ENCODE measurements around the gene CEP170B. TPM values are rescaled to one million over a fixed set of nuclear protein-coding genes. Genes with fewer than 3 reads are reported as not detected.

CEP170B gene
- total and polyA plus RNA-seq, 2 of the 8 experiments (the other 6 are each of a cell fraction or from before 2014, with no cell fraction given) = 9.1 to 33.8 TPM

DNA sequence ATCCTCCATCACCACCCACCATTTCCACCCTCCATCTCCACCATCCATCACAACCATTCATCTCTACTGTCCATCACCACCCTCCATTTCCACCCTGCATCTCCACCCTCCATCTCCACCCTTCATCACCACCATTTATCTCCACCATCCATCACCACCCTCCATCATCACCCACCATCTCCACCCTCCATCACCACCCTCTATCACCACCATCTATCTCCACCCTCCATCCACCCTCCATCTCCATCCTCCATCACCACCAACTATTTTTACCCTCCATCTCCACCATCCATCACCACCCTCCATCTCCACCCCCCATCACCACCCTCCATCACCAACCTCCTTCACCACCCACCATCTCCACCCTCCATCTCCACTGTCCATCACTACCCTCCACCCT, 4.7 kb upstream of the CEP170B start:
- FAIRE-seq (no peak), DNase-seq (ENCODE audit: low read depth in 1 of 2, low spot score in 2 of 2) (no peak)
- peaks cover 0 to 38% of the 10 kb centered on the region in 2 experiments; a peak in 3 of 4 replicates for H3K79me2 ChIP-seq (ENCODE audit: control insufficient read depth in 1 of 2, insufficient read depth in 2 of 2, low read length in 2 of 2)
- H3K27me3 ChIP-seq (replicated peaks in 1 of 4; ENCODE audit: control insufficient read depth in 3 of 4, extremely low read depth in 1 of 4, insufficient read depth in 3 of 4, low read length in 3 of 4) = no peaks in the 10 kb centered on the region
- peaks cover 0 to 9% (median under 1%) of the 10 kb centered on the region in 4 experiments; a peak in 2 of 8 replicates for H3K36me3 ChIP-seq (ENCODE audit: control insufficient read depth in 2 of 4, insufficient read depth in 4 of 4, low read length in 3 of 4)
- H3K27ac ChIP-seq (ENCODE audit: low read depth, low read length) = no peak overlapping the region
- H3K9me3 ChIP-seq (ENCODE audit: insufficient read depth in 2 of 2, low read depth in 1 of 2, low read length in 1 of 2) = peaks cover 0 to 12% of the 10 kb centered on the region in 2 experiments; a peak in 1 of 4 replicates
- no peak overlapping the region for H3K4me2 ChIP-seq (ENCODE audit: insufficient read depth in 1 of 2, low read depth in 2 of 2, low read length in 2 of 2)
- TF ChIP-seq GTF2F1 (IDR thresholded peaks at IDR 0.05; ENCODE audit: borderline replicate concordance, low read depth, low read length) (no peak), TEAD4 (IDR thresholded peaks at IDR 0.05; ENCODE audit: low read depth, low read length) (no peak), YY1 (IDR thresholded peaks at IDR 0.05; ENCODE audit: low read depth, low read length) (no peak), SP4 (IDR thresholded peaks at IDR 0.05; ENCODE audit: low read length) (no peak), POU5F1 (IDR thresholded peaks at IDR 0.05; ENCODE audit: low read depth, low read length) (no peak), TCF12 (IDR thresholded peaks at IDR 0.05; ENCODE audit: low read depth, low read length) (no peak), EP300 (IDR thresholded peaks at IDR 0.05; ENCODE audit: borderline replicate concordance in 1 of 2, low read depth in 2 of 2, low read length in 2 of 2) (no peak), SP1 (IDR thresholded peaks at IDR 0.05; ENCODE audit: low read depth, low read length) (no peak), KDM5A (IDR thresholded peaks at IDR 0.05; ENCODE audit: low read length) (no peak), RAD21 (IDR thresholded peaks at IDR 0.05 in 1 of 2, conservative IDR thresholded peaks at IDR 0.05 in 1 of 2; ENCODE audit: low read depth in 2 of 2, low read length in 2 of 2) (no peak), CHD2 (IDR thresholded peaks at IDR 0.05; ENCODE audit: low read length) (no peak), BACH1 (IDR thresholded peaks at IDR 0.05; ENCODE audit: low read length) (no peak), CBX5 (IDR thresholded peaks at IDR 0.05; ENCODE audit: low read depth, low read length) (no peak), MAFK (IDR thresholded peaks at IDR 0.05; ENCODE audit: low read depth, low read length) (no peak), JUND (IDR thresholded peaks at IDR 0.05; ENCODE audit: low read length) (no peak), RBBP5 (IDR thresholded peaks at IDR 0.05; ENCODE audit: borderline replicate concordance, low read depth, low read length) (no peak)
- TF ChIP-seq, protein P1, sequence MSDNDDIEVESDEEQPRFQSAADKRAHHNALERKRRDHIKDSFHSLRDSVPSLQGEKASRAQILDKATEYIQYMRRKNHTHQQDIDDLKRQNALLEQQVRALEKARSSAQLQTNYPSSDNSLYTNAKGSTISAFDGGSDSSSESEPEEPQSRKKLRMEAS (IDR thresholded peaks at IDR 0.05) = no peak
- no peak overlapping the region for H2BK20ac ChIP-seq (ENCODE audit: low read length)
- no peak overlapping the region for H3K4me3 ChIP-seq (ENCODE audit: extremely low read depth in 1 of 4, insufficient read depth in 2 of 4, low read depth in 3 of 4, low read length in 4 of 4)
- peaks cover 0 to 13% (median 5%) of the 10 kb centered on the region in 4 experiments; a peak in 5 of 7 replicates for H3K4me1 ChIP-seq (replicated peaks in 1 of 4; ENCODE audit: control insufficient read depth in 3 of 4, insufficient read depth in 4 of 4, low read length in 3 of 4)
- no peak overlapping the region for H4K5ac ChIP-seq (ENCODE audit: insufficient read length, low read depth, low read length)
- H2AK5ac ChIP-seq (ENCODE audit: low read depth, low read length) = no peak overlapping the region
- H3K9ac ChIP-seq (replicated peaks in 1 of 4; ENCODE audit: extremely low read depth in 1 of 4, low read depth in 3 of 4, low read length in 3 of 4) = no peak overlapping the region
- H2BK12ac ChIP-seq (ENCODE audit: low read depth, low read length) = no peak overlapping the region
- CTCF ChIA-PET (ENCODE audit: partially characterized antibody) = no interaction called here
- no peak overlapping the region for H2BK5ac ChIP-seq (ENCODE audit: low read depth, low read length)
- peaks cover 6 to 21% of the 10 kb centered on the region in 2 experiments for H4K20me1 ChIP-seq (replicated peaks in 1 of 2; ENCODE audit: control insufficient read depth in 1 of 2, insufficient read depth in 2 of 2, low read length in 2 of 2)
- H2AFZ ChIP-seq (ENCODE audit: low read length) = no peak overlapping the region
- peaks cover 24% of the 10 kb centered on the region for H3K79me1 ChIP-seq (ENCODE audit: low read depth, low read length)
- H4K91ac ChIP-seq (replicated peaks; ENCODE audit: insufficient read length, low read length) = no peak overlapping the region
- no peak overlapping the region for H3K14ac ChIP-seq (ENCODE audit: insufficient read length)
- peaks cover 42% of the 10 kb centered on the region; the same call in 1 of the 2 replicates for H3K23me2 ChIP-seq (ENCODE audit: low read depth, low read length)
- no peak overlapping the region for H3K56ac ChIP-seq (replicated peaks; ENCODE audit: insufficient read length, low read depth, low read length)
- no peak overlapping the region for H2BK120ac ChIP-seq (replicated peaks; ENCODE audit: low read depth, low read length)
- no peak overlapping the region for H3K4ac ChIP-seq (replicated peaks; ENCODE audit: insufficient read length, low read depth, low read length)
- H3K18ac ChIP-seq (ENCODE audit: extremely low read depth, low read length) = no peak overlapping the region
- POLR2A ChIA-PET (ENCODE audit: partially characterized antibody) = no interaction called here
- no peak overlapping the region for H2BK15ac ChIP-seq (ENCODE audit: low read length)
- H3K23ac ChIP-seq (ENCODE audit: insufficient read length) = no peak overlapping the region
- H4K8ac ChIP-seq (ENCODE audit: extremely low read depth, insufficient read depth, low read length) = no peak overlapping the region

Measured in H1 (cell line).